NCI-H82 treated with DMSO at 0.1 percent for 48 hours (cell line): ENCODE results near the gene TMEM255A.
"Not testable (repeated sequence)": the region's sequence is repeated elsewhere in the genome, so short reads cannot be mapped to it uniquely, and the experiment has no call there.

Experiments
- DNase-seq: peaks from one replicate; lab custom pipeline; 2025; ENCODE audit not compliant: unreplicated experiment; lab: John Stamatoyannopoulos, UW

TMEM255A gene

DNA sequence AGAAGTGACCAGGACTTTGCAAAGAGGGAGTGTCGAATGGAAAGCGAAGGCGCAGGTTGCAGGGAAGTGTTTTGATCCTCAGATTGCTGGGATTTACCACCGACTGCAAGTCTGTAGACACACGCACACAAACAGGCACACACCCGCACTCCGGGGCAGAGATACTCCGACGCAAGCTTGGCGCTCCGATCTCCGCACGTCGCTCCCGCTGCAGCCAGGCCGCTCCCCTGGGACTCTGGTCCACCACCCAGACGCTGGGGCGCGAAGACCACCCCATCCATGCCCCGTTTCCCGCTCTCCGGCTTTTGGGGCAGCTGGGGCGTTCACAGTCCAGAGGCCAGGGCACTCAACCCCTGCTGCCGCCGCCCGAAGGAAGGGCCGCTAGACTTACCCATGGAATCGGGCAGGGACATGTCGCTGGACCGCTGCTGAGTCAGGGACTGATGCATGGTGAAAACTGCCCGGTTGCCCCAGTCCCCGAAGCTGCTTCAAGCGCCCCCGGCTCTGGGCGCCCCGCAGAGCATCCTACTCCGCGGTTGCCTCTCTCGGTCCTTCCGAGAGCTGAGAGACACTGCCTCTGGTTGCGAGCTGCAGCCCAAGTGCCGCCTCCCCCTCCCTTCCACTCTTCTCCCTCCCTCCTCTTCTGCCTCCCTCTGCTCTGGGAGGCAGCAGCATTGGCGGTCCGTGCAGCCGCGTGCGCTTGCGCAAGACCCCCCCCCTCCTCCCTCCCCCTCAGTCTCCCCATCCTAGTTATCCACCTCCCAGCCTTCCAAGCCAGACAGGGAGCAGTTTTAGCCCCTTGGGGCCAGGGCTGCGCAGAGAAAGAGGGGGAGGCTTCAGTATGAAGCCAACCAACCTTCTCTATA, at the start of gene TMEM255A:
TMEM255A (minus strand) TSS at position 601 of the 866 bp plus-strand sequence; CDS start at position 449, 152 bp downstream.
- no peak for DNase-seq

DNA sequence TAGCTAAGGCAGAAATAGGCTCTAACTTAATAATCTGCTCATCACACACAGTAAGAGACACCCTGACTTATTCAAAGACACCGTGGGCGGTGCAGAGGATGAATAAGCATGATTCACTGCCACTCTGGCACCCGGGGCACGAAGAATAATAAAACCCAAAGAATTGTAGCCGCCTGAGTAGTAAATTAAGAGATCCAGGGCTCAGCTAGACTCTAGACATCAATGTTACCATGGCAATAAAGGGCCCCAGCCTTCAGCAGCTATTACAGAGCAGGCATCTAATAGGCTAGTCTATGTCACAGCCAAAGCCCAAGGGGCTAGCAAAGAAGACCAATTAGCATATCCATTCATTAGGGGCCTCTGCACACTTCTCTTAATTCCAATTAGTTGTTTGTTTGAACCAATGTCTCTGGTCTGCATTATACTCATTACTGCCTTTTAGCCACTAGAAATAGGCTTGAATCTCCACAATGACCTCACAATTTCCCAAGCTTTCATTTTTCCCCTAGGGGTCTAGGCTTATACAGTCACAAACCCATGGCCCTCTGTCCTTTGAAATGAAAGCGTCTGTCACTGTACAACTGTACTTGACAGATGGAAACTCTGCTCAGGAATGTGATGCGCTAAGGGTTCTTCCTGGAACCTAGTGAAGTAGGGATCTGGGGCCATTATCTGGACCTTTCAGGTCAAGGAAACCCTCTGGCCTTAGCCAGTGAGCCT, 47.6 kb upstream of the TMEM255A start:
- DNase-seq, result peak; percentile 6

DNA sequence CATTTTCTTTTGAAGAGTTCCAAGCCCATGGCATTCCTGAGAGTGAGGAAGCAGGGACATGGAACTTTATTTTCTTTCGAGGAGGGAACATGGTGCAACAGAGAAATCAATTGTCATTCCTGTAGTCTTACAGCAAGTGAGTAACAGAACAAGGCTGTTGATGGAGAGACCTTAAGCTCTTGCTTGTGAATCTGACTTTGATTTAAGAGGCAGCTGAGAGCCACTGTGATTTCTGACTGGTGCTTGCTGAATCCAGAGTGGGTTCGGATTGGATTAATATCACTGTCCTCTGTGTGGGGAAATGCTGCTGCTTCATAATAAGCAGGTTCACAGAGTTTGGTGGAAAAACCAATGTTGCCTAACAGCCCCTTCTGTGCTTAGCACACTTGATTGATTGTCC, 45.9 kb upstream of the TMEM255A start:
- DNase-seq, result no peak

DNA sequence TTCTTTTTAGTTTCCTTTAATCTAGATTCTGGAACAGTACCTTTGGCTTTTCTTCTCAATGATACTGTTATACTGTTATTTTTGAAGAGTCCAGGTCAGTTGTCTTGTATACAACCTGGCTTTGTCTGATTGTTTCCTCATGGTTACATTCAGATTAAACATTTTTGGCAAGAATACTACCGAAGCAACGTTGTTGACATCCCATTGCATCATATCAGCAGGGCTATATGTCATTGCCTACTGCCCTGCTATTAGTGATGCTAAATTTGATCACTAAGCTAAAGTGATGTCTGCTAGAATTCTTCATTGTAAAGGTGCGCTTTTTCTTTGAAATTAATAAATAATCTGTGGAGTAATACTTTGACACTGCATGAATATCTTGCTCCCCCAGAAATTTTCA, 44.8 kb upstream of the TMEM255A start:
- no peak for DNase-seq

DNA sequence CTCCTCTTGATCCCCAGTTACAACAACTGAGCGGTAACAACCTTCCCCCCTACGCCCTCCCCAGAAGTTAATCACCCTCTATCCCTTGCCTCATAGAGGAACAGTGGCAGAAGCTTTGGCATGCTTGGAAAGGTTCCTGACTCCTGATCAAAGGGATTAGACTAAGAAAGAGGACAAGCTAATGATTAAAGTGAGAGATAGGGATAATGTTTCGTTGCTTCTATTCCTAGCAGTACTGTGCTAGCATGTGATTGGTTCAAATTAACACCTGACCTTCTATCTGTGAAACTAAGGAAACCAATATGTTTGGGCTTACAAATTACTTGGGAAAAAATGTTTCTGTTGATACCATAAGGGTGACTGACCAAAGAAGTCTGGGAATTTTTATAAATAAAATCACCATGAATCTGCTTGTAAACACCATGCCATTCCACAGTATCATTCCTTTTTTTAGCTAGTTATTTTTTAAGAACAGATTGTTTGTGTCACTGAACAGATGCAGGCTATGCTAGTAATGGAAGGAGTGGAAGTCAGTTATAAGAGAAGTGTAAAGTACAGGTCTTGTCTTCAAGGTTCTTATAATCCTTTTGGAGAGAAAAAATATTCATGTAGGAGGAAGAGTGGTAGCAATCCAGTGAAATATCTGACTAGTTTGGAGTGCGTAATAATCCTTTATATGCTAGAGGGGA, 39.3 kb upstream of the TMEM255A start:
- DNase-seq, result peak; percentile 64

DNA sequence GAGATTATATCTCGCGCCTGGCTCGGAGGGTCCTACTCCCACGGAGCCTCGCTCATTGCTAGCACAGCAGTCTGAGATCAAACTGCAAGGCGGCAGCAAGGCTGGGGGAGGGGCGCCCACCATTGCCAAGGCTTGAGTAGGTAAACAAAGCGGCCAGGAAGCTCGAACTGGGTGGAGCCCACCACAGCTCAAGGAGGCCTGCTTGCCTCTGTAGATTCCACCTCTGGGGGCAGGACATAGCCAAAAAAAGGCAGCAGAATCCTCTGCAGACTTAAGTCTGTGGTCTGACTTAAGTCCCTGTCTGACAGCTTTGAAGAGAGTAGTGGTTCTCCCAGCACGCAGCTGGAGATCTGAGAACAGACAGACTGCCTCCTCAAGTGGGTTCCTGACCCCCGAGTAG, 33.3 kb upstream of the TMEM255A start:
- not testable (repeated sequence) for DNase-seq

DNA sequence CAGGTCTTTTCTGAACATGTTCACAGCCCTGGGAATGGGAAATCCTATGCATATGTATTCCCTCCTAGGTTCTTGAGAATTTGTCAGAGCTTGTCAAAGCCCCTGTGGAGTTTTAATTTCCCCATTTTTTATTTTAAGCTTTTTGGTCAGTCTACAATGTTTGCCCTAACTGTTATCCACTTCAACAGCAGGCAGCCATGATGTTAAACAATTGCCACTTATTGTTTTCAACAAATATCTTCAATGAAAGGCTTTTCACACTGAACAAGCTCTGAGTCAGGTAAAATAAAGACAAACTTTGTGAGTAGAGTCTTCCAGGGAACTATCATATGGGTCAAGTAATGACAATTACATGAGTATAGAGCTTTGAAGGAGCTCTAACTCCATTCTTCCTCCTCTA, 25.6 kb upstream of the TMEM255A start:
- no peak for DNase-seq

DNA sequence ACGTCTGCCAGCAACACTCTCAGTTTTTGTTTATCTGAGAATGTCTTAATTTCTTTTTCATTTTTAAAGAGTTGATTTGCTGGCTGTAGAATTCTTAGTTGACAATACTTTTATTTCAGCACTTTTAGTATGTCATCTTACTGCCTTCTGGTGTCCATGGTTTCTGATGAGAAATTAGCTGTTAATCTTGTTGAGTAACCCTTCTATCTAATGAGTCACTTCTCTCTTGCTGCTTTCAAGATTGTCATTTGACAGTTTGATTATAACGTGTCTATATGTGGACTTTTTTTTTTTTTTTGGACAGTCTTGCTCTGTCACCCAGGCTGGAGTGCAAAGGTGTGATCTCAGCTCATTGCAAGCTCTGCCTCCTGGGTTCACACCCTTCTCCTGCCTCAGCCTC, 24.0 kb upstream of the TMEM255A start:
- DNase-seq, result no peak

DNA sequence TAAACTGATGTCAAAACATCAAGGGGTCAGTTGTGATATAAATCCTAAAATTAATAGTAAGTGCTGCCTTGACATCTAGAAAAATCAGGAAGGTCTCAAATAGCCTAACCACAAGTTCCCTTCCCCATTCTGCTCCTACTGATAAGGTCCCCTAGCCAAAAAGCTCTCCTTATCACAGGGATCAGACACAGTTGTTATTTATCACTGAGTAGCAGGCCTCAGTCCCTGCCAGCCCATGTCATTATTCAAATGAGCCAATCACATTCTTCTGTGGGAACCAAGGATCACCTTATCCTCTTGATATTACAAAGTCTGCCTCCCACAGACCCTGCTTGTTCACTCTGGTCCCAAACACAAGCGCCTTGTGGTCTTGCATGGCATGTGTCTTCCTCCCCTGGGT, 23.3 kb upstream of the TMEM255A start:
- no peak for DNase-seq

DNA sequence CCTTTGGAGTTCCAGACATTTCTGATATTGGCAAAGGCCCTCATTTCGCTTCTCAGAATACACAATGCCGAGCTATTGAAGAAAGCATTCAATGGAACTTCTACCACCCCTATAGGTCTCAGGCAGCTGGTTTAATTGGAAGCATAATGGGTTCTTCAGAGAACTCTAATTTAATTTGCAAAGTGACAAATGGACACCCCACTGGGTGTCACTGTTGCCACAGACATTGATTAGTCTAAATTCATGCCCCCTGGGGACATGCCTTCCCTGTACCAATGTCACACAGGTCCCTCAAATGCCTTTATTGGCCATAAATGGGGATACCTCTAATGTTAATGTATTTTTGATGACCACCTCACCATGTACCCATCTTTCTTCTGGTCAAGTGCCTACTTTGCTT, 22.9 kb upstream of the TMEM255A start:
- DNase-seq, result no peak

DNA sequence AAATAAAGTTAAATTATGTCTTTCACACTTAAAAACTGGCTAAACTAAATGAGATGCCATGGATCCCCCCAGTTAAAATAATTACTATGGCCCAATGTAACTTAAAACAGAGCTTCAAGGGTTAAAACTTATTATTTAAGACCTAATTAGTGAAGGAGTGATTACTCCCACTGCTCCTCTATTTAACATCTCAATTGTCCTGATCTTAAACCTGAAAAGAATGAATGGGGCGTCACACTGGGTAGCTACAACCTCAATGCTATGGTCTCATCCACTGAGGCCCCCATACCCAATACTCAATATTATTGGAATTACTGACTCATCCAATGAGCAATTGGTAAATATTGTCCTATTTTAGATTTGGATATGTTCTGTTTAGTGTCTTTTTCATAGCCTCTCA, 21.1 kb upstream of the TMEM255A start:
- DNase-seq, result no peak

DNA sequence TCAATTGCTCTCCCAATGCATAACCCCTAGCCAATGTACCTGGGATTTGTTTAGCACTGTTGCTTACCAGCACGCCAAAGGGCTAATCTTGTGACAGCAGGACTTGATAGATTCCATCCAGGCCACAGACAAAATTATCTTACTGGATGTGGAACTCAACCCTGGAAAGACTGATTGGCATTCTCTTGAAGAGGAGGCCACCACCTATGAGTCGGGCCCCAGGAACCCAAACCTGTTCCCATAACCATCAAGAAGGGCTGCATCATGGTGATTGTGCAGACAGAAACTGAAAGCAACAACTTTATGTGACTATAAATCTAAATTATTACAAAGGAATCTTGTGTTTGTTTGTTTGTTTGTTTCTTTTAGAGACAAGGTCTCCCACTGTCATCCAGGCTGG, 19.9 kb upstream of the TMEM255A start:
- DNase-seq, result no peak

DNA sequence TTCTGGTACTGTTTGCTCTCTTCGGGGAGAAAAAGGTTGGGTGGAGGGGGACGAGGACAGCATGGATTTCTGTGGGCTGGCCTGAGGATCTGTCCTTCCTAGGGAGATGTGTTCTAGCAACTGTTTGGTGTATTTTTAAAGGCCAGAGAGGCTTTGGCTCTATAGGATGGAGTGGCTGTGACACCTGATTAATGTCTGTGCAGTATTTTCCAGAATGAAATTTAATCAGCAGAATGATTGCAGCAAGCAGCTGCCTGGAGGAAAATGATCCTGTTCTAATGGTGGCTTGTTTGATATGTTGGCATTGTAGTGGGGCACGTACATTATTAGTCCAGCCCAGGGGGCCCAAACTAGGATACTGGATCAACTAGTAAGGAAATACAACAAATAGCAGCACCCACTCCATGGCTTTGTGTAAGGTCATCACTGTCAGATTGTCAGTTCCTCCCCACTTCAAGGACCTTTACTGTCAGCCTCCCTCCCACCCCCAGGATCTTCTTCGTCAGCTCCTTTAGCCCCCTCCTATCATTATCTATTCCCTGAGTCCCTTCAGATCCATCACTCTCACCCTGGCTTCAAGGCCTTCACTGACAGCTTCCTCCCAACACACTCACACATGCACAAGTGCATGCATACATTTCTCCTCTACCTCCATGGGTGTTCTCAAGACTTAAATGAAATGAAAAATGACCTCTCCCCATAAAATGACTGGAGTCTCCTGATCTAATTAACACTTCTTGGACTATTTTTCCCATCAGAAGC, 10.4 kb upstream of the TMEM255A start:
- no peak for DNase-seq

DNA sequence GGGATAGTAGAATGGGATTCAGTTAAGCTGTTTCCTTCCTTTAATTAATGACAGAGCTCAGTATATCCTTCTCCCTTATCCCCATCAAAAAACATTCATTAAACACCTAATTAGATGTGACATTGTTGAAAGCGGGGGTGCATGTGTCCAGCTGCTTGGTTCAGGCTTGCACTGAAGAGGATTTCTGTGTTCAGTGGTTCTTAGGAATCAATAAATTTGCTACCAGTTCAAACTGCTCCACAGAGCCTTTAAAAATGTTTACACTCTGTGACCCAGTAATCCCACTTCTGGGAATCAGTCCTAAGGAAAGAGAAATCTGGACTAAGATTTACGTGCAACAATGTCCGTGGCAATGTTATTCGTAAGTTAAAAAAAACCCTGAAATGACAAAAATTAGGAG, 7.2 kb upstream of the TMEM255A start:
- DNase-seq, result peak; percentile 76

DNA sequence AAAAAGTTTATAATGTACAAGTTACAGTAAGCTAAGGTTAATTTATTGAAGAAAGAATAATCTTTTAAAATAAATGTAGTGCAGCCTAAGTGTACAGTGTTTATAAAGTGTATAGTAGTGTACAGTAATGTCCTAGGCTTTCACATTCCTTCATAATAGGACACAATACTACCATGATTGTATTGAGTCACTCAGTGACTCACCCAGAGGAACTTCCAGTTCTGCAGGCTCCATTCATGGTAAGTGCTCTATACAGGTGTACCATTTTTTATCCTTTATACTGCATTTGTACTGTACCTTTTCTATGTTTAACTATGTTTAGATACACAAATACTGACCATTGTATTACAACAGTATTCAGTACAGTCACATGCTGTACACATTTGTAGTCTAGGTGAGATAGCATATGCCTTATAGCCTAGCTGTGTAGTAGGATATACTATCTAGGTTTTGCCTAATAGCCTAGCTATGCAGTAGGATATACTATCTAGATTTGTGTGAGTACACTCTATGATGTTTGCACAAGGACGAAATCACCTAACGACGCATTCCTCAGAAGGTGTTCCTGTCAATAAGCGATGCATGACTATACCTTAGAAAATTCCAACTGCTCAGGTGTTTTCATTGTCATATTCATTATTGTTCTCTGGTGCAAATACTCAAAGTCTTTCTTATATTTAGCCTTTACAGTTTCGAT, 5.5 kb upstream of the TMEM255A start:
- DNase-seq, result no peak

DNA sequence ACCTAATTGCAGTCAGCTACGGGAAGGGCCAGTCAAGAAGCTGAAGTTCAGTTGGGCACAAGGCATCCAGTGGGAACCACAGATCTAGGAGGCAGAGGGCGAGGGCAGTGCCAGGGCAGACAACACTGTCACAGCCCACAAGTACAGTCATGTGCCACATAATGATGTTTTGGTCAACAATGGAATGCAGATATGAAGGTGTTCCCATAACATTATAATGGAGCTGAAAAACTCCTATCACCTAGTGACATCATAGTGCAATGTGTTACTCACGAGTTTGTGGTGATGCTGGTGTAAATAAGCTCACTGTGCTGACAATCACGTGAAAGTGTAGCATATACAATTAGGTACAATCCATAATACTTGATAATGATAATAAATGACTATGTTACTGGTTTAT, 4.5 kb upstream of the TMEM255A start:
- DNase-seq, result no peak

DNA sequence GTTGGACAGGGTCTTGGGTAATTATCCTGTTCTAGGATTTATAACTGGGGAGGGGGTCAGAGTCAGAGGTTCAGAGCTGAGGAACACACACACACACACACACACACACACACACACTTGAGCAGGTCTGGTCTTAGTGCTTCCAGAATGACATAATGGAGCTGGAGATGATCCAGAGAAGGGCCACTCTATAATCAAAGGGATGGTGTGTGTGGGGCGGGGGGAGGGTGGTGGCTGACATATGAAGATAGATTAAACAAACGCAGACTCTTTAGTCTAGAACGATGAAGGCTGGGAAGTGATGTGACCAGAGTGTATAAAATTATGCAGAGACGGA, 434 bp upstream of the TMEM255A start:
- no peak for DNase-seq

DNA sequence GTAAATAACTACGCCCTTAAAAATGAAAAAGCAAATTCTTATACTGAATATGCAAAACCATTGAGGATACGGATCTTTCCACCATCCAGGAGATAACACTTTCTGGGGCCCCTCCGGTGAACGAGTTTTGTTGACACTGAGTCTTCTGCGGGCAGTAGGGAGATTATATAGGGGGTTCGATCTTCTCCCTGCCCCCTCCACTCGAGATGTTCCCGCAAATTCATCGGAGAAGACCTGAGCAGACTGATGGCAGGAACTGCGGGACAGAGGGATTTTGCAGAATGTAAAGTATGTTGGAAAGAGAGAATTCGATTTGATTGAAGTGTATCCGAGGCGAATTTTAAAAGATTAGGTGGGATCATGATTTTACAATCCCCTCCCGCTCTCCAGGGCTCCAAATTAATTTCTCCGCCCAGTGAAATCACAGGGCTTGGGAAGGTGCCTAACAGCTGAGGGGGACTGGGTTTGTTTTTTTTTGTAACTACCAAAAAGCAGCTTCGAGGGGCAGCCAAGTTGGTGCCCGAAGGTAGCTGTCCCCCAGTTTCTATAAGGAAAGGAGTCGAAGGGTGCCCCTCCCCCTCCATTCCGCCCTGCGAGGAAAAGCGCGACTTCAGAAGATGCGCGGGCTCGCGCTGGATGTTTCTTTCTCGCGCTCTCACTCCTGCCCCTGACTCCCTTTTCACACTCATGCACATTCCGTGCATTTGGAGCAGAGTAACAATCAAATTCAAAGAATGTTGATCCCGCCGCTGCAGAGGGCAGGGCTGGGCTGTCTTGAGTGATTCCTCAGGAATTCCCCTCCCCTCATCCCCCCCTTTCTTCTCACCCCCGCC, 1.2 kb downstream of the TMEM255A start:
- DNase-seq, result no peak

DNA sequence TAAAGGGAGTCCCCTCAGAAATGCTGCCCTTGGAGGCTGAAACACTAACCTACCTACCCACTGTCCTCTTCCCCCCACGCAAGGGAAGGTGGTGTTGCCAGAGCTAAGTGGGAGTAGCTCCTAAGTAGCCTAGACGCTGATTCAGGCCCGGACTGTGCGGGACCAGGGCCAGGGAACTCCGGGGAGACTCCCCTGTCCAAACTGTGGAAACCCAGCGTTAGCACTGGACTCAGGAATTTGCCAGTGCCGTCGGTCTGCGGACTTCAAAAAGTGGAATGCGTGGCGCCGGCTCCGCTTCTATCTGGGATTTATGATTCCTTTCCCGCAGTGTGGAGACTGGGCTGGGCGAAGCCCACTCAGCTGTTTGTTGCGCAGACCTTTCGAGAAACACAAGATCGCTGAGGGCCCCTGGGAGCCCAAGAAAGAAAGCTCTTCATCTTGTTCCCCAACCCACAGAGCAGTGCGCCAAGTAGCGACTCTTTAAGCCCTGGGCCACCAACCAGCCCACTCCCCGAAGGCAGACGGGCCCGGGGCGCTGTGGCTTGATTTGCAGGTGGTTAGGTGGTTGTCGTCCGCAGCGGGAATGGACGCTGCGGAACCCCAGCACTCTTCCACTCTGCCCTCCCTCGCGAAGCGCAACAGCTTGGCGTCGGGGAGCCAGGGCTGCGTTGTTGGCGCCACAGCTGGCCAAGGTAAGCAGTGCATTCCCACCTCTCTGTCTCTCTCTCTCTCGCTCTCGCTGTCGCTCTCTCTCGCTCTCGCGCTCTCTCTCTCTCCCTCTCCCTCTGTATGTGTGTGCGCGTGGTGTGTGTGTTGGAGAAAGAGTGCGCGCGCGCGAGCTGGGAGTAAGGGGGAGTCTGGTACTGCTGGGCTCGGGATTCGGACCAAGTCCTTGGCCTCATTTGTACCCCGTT, 2.0 kb downstream of the TMEM255A start:
- DNase-seq, result peak; percentile 36
